SK-N-SH (cell line): ENCODE measurements around the gene ENOX1.

ENCODE experiments used
- POLR2AphosphoS5 ChIP-seq: IDR thresholded peaks from 2 replicates; pipeline ENCODE4 v1.6.1; 2012; ENCODE audit warnings: low read depth, low read length
- TEAD4 ChIP-seq: IDR thresholded peaks from 2 replicates; pipeline ENCODE4 v1.4.0; 2012; ENCODE audit warnings: mild to moderate bottlenecking, borderline replicate concordance; ENCODE audit not compliant: insufficient read depth
- TF ChIP-seq, protein P1 (sequence below): fragments of 200-600 bp; sonication (generic); IDR thresholded peaks from 2 replicates; pipeline ENCODE4 v1.6.1; 2017; ENCODE audit warnings: antibody characterized with exemption, mild to moderate bottlenecking, moderate library complexity
- TF ChIP-seq, protein P2 (sequence below): IDR thresholded peaks from 2 replicates; pipeline ENCODE4 v1.4.0; 2012; ENCODE audit warnings: low read depth, borderline replicate concordance
- TF ChIP-seq, protein P3 (sequence below): IDR thresholded peaks from 2 replicates; pipeline ENCODE4 v1.4.0; 2012; ENCODE audit warnings: low read depth
- TF ChIP-seq, protein P4 (sequence below): IDR thresholded peaks from 2 replicates; pipeline ENCODE4; 2012
- TF ChIP-seq, protein P5 (sequence below): IDR thresholded peaks from 2 replicates; pipeline ENCODE4 v1.4.0; 2012; ENCODE audit warnings: low read depth, borderline replicate concordance

DNA sequence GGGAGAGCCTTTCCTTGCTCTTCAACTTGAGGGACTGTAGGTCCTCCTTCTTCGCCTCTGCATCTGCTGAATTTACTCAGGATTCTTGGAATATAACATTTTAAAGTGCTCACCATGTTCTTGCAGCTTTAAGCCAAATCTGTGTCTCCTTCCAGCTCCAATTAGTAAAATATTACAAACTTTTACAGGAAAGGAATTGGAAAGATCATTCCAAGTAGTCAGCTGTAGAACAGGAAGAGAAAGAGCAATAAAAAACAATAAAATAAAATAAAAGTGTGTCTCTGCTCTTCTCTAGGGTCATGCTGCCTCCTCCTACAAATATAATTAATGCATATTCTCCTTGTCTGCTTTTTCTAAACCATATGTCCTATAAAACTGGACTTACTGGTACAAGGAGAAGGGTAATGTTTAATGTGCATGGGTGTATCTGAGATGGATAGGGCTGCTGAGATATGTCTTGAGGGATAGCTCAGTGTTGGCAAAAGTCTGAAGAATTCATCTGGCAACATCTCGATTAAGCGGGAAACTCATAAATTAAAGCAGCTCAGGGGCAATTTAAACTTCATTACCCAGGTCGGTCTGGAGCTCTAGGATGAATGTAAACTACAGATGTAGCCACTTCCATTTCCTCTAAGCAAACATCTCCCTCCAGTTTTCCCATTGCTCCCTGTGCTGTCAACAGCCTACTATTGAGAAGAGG is 25.0 kb downstream of the ENOX1 start:
- TF ChIP-seq POLR2AphosphoS5 (no peak), TEAD4 (no peak)
- TF ChIP-seq, protein P1, sequence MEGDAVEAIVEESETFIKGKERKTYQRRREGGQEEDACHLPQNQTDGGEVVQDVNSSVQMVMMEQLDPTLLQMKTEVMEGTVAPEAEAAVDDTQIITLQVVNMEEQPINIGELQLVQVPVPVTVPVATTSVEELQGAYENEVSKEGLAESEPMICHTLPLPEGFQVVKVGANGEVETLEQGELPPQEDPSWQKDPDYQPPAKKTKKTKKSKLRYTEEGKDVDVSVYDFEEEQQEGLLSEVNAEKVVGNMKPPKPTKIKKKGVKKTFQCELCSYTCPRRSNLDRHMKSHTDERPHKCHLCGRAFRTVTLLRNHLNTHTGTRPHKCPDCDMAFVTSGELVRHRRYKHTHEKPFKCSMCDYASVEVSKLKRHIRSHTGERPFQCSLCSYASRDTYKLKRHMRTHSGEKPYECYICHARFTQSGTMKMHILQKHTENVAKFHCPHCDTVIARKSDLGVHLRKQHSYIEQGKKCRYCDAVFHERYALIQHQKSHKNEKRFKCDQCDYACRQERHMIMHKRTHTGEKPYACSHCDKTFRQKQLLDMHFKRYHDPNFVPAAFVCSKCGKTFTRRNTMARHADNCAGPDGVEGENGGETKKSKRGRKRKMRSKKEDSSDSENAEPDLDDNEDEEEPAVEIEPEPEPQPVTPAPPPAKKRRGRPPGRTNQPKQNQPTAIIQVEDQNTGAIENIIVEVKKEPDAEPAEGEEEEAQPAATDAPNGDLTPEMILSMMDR, result no peak
- TF ChIP-seq, protein P2, sequence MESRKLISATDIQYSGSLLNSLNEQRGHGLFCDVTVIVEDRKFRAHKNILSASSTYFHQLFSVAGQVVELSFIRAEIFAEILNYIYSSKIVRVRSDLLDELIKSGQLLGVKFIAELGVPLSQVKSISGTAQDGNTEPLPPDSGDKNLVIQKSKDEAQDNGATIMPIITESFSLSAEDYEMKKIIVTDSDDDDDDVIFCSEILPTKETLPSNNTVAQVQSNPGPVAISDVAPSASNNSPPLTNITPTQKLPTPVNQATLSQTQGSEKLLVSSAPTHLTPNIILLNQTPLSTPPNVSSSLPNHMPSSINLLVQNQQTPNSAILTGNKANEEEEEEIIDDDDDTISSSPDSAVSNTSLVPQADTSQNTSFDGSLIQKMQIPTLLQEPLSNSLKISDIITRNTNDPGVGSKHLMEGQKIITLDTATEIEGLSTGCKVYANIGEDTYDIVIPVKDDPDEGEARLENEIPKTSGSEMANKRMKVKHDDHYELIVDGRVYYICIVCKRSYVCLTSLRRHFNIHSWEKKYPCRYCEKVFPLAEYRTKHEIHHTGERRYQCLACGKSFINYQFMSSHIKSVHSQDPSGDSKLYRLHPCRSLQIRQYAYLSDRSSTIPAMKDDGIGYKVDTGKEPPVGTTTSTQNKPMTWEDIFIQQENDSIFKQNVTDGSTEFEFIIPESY, result no peak
- TF ChIP-seq, protein P3, sequence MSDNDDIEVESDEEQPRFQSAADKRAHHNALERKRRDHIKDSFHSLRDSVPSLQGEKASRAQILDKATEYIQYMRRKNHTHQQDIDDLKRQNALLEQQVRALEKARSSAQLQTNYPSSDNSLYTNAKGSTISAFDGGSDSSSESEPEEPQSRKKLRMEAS, result no peak
- TF ChIP-seq, protein P4, sequence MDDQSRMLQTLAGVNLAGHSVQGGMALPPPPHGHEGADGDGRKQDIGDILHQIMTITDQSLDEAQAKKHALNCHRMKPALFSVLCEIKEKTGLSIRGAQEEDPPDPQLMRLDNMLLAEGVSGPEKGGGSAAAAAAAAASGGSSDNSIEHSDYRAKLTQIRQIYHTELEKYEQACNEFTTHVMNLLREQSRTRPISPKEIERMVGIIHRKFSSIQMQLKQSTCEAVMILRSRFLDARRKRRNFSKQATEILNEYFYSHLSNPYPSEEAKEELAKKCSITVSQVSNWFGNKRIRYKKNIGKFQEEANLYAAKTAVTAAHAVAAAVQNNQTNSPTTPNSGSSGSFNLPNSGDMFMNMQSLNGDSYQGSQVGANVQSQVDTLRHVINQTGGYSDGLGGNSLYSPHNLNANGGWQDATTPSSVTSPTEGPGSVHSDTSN, result no peak
- TF ChIP-seq, protein P5, sequence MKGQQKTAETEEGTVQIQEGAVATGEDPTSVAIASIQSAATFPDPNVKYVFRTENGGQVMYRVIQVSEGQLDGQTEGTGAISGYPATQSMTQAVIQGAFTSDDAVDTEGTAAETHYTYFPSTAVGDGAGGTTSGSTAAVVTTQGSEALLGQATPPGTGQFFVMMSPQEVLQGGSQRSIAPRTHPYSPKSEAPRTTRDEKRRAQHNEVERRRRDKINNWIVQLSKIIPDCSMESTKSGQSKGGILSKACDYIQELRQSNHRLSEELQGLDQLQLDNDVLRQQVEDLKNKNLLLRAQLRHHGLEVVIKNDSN, result no peak
